ENCODE results near the gene NVL. TPM values are rescaled to one million over a fixed set of nuclear protein-coding genes. Genes with fewer than 3 reads are reported as not detected.
A peak's percentile ranks its signal among the peaks of the same experiment; 100 is the strongest.
"Not testable (repeated sequence)": the region's sequence is repeated elsewhere in the genome, so short reads cannot be mapped to it uniquely, and the experiment has no call there.

Gene NVL
- total RNA-seq, 2 experiments from 2014 or later, result 37.7 to 40.4 TPM

- H3K9me3 Mint-ChIP-seq, result no peaks in the 10 kb centered on the region
- H3K4me1 Mint-ChIP-seq (ENCODE audit: low read depth), result no peaks in the 10 kb centered on the region
- no peaks in the 10 kb centered on the region for H3K36me3 Mint-ChIP-seq (ENCODE audit: low read depth)
- ChIA-PET CTCF (no interaction called here), POLR2A (no interaction called here)
- no peak overlapping the region for H3K27ac Mint-ChIP-seq
- intact Hi-C loops (cut with micrococcal nuclease), result no loop called here
- H3K4me3 Mint-ChIP-seq, result no peak overlapping the region
- no peaks in the 10 kb centered on the region for H3K27me3 Mint-ChIP-seq
- no peak for TF ChIP-seq CTCF (IDR thresholded peaks at IDR 0.05)
- ATAC-seq (no peak), DNase-seq (no peak)
These were observed 113.6 kb downstream of the NVL start for GRCh38 chr1:224216382-224216781.

- Mint-ChIP-seq H3K27me3 (no peaks in the 10 kb centered on the region), H3K4me1 (ENCODE audit: low read depth) (no peaks in the 10 kb centered on the region), H3K4me3 (no peak overlapping the region), H3K27ac (no peak overlapping the region), H3K36me3 (ENCODE audit: low read depth) (no peaks in the 10 kb centered on the region), H3K9me3 (no peaks in the 10 kb centered on the region)
- CTCF ChIA-PET, result no interaction called here
- DNase-seq (no peak), ATAC-seq (no peak)
- POLR2A ChIA-PET, result no interaction called here
- no peak for TF ChIP-seq CTCF (IDR thresholded peaks at IDR 0.05)
- intact Hi-C loops (cut with micrococcal nuclease), result no loop called here
These were observed 116.4 kb downstream of the NVL start for GRCh38 chr1:224213438-224214119.

GRCh38 chr1:224212618-224213061 lies 117.3 kb downstream of the NVL start:
- no peak overlapping the region for H3K27ac Mint-ChIP-seq
- no peak overlapping the region for H3K4me3 Mint-ChIP-seq
- ChIA-PET CTCF (no interaction called here), POLR2A (no interaction called here)
- H3K4me1 Mint-ChIP-seq (ENCODE audit: low read depth), result no peaks in the 10 kb centered on the region
- no peaks in the 10 kb centered on the region for H3K36me3 Mint-ChIP-seq (ENCODE audit: low read depth)
- ATAC-seq, result no peak
- no peaks in the 10 kb centered on the region for H3K9me3 Mint-ChIP-seq
- TF ChIP-seq CTCF (IDR thresholded peaks at IDR 0.05), result no peak
- intact Hi-C loops (cut with micrococcal nuclease), result no loop called here
- no peaks in the 10 kb centered on the region for H3K27me3 Mint-ChIP-seq
- DNase-seq, result no peak

- no peak for TF ChIP-seq CTCF (IDR thresholded peaks at IDR 0.05)
- DNase-seq, result peak; percentile 27
- CTCF ChIA-PET, result no interaction called here
- Mint-ChIP-seq H3K4me1 (ENCODE audit: low read depth) (no peaks in the 10 kb centered on the region), H3K27ac (no peak overlapping the region), H3K27me3 (no peaks in the 10 kb centered on the region), H3K36me3 (ENCODE audit: low read depth) (no peaks in the 10 kb centered on the region), H3K4me3 (no peak overlapping the region), H3K9me3 (no peaks in the 10 kb centered on the region)
- intact Hi-C loops (cut with micrococcal nuclease), result no loop called here
- ATAC-seq, result no peak
- POLR2A ChIA-PET, result no interaction called here
These were observed 118.6 kb downstream of the NVL start for GRCh38 chr1:224211206-224211962.

GRCh38 chr1:224205931-224206538 lies 123.9 kb downstream of the NVL start:
- H3K36me3 Mint-ChIP-seq (ENCODE audit: low read depth); DNase-seq; ATAC-seq; intact Hi-C loops (cut with micrococcal nuclease); H3K27me3 Mint-ChIP-seq; H3K4me3 Mint-ChIP-seq; H3K9me3 Mint-ChIP-seq: not testable (repeated sequence)
- ChIA-PET POLR2A (interaction anchor here (0.8 to 1.5 kb wide), 2 partner anchors 13 to 23 kb away, joined by 4 to 6 read pairs; partner anchors contain the start of gene DEGS1), CTCF (interaction anchor here (1.2 to 1.6 kb wide), 2 partner anchors 37 to 87 kb away, joined by 3 to 6 read pairs; no protein-coding TSS in a partner anchor)
- peaks cover 11% of the 10 kb centered on the region for H3K4me1 Mint-ChIP-seq (ENCODE audit: low read depth)
- H3K27ac Mint-ChIP-seq, result peak overlapping the region; percentile 84
